Activated CD8-positive, alpha-beta memory T cell treated with anti-CD3 and anti-CD28 coated beads for 1 hour (primary cell): ENCODE data around the gene BTBD16.

Experiments used
- DNase-seq, 2 donors: peaks; one replicate each; pipeline ENCODE4 v3.0.0-alpha.2; 2020; ENCODE audit warnings: low read depth in 1 of 2; ENCODE audit errors: extremely low read depth in 1 of 2

BTBD16 gene

DNA sequence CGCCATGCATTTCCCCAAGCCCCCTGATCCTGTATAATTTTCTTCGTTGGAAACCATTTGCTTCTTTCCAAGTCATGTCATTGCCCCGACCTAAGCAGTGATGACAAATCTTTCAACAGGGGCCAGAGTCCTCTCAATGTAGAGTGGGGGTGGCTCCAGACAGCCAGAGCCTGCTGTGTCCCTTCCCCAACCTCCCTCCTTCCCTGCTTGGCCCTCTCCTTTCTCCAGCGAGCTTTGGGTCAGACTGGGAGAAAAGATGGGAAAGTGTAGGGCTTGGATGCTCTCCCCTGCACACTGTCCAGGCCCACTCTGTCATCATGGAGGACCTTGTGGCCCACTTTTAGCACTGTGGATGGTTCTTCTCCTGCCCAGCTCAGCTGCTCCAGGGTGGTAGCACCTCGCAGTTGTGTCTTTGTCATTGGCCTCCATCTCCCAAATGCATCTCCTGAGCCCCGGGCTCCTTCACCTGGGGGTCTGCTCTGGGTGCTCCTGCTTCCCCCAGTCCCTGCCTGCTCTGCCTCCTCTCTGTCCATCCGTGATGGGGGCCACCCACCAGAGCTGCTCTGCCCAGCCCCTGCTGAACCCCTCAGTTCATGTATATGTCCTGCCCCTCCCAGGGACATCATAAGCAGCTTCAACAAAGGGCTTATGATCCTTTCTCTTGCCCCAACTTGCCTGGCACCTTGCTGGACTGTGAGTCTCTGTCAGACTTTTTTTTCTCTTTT, 37.5 kb downstream of the BTBD16 start:
- DNase-seq: no peak

DNA sequence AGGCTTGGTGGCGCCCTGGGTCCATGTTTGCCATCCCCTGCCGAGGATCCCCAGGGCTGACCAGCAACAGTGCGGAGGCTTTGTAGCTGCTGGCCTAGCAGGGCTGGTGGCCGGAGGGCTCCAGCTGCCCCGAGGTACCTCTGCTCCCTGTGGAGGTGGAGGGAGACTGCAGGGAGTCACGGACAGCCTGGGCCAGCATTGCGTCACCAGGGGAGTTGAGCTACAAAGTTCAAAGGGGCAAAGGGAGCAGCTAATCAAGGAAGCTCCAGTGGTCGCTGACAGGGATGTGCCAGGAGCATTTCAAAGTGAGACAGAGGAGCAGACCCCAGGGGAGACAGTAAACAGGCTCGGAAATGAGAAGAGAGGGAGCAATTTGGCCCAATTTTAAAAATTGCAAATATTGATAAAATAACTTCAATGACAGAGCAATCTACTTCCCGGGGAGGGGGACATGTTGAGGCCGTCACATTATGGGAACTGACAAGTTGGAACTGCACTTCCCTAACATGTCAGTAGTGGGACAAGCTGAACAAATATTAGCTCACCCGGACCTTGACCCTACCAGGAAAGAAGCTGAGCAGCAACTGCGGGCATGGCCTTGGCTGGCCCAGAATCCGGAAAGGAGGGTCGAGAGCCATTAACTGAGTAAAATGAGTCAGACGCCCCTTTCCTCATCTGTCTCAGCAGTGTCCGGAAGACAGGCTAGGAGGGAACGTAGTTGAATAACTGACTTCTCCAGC, 39.4 kb downstream of the BTBD16 start:
- no peak for DNase-seq

DNA sequence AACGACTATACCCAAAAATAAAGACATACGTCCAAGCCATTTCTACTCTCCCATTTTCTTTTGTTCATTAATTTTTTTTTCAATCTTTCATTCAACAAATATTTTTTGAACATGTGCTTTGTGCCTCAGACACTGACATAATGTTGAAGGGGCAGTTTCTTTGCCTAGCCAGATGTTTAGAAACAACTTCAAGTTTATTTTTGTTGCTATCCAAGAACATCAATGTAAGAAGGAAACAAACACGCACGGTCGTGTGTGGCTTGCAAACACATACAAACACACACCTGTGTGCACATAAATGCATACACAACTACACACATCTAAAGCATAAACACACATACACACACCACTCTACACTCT, 39.9 kb downstream of the BTBD16 start:
- no peak for DNase-seq

DNA sequence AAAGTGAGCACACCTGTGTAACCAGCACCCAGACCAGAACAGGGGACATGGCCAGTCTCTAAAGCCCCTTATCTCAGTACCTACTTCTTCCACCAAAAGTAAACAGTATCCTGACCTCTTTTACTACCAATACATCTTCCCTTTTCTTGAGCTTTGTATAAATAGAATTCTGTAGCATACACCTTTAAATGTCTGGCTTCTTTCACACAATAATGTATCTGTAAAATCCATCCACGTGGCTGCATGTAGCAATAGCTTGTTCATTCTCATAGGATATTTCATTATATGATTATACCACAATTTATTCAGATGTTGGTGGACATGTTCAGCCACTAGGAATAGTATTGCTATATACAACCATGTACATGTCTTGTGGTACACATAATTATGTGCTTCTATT, 40.6 kb downstream of the BTBD16 start:
- no peak for DNase-seq

DNA sequence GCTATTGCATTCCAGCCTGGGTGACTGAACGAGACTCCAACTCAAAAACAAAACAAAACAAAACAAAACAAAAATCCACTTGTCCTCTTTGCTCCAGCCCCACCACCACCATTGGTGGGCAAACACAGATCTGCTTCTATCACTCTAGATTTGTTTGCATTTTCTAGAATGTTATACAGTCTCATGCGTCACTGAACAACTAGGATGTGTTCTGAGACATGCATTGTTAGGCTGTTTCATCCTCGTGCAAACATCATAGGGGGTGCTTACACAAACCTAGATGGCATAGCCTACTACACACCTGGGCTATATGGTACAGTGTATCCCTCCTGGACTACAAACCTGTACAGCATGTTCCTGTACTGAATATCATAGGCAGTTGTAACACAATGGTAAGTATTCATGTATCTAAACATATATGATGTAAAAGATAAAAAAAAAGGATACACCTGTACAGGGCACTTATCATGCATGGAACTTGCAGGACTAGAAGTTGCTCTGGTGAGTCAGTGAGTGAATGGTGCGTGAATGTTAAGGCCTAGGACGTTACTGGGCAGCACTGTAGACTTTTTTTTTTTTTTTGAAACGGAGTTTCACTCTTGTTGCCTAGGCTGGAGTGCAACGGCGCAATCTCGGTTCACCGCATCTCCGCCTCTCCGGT, 45.3 kb downstream of the BTBD16 start:
- DNase-seq: no peak

DNA sequence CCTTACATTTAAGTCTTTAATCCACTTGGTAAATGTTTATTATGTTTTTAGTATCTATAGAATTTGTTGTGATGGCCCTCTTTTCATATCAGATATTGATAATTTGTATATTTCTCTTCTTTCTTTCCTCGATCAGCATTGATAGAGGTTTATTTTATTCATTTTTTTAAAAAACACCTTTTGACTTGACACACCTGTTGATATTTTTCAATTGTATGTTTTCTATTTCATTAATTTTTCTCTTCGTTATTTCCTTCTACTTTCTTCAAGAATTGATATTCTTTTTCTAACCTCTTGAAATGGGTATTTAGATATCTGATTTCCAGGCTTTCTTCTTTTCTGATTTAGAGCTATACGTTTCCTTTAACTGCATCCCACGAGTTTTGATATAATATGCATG, 50.9 kb downstream of the BTBD16 start:
- DNase-seq: no peak

DNA sequence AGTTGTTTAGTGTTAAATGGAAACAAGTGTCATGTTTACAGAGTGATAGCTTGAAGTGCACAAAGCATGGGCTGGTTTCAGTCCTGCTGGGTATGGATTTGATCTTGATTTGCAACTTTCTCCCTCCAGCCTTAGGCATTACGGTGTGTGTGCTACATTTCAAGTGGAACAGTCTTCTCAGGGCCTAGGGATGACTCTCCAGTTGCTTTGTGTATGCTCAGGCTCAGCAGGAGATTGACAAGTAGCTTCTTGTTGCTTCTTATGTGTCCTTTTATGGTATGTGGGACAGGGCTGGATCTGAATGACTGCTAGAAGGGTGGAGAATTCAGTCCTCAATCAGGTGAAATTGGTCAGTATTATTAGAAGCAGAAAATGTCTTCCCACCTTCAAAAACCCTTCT, 52.1 kb downstream of the BTBD16 start:
- DNase-seq: no peak

DNA sequence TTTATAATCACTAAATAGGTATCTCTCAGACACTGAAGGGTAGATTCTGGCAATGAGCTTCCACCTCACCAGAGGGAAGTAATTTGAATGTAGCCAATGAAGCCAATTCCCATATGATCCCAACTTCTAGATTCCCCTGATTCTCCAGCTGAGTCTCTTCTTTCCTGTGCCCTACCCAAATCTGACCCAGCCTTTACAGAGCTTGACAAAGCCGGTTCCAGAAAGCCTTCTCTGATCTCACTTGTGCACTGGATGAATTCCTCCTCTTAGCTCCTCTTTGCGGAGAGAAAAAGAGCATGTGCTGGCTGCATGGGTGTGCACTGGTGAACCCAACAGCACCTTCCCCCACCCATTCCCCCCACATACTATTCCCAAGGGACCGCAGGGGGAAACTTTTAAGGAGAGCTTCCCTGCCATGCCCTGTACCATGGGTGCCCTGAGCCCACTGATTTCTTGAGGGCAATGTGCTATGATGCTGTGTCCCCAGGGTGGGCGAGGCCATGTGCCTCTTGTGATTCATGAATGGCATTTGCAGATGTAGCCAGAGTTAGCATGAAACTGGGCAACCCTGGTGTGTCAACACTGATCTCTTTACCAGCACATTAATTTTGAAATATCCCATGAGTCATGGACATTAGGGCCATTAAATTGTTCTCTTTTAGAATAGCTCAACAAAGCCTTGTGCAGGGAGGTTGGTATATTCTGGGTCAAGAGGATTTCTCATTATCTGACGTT, 53.0 kb downstream of the BTBD16 start:
- DNase-seq: no peak

DNA sequence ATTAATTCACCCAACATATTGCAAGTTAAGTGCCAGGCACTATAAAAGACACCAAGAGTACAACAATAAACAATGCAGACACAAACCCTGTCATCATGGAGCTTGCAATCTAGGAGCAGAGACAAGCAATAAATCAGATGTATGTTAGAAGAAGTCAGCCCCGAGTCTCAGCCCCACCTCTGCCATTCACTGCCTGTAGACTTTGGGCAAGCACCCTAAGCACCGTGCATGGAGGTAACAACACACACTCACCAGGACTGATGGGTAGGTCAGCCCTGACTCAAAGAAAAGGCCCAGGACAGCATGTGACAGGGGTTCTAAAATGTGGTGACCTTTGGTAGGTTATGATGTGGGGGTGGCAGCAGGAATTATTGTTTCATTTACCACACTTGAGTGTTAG, 54.1 kb downstream of the BTBD16 start:
- DNase-seq: no peak

DNA sequence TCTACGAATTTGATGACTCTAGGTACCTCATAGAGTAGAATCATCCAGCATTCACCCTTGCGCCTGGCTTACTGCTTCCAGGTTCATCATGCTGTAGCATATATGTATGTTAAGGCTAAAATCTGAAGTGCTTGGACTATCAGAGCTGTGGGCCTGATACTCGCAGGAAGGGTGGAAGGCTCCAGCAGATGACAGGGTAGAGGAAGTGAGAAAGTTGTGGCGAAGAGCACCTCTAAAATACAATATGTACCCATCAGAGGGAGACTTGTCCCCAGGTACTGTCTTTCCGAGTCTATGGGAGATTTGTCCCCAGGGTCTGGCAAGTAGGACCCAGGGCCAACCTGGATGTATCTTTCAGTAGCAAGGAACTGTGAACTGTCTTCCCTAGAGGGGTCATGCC, 55.3 kb downstream of the BTBD16 start:
- DNase-seq: no peak

DNA sequence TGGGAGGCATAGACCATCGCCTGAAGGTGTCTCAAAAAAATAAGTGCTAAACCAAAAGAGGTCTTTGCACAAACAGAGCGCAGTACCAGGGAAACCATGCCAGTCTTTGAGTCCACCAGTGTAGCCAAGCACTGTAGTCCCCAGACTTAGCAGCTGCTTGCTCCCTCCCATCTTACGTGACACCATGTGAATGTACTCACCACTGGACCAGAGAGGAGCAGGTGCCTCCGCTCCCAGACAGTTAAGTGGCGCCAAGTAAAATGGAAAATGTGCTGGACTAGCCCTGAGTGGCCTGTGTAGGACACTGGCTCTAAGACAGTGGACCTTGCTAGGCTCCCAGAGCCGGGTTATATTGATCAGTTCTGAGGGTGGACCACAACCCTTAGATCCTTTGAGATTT, 55.7 kb downstream of the BTBD16 start:
- no peak for DNase-seq

DNA sequence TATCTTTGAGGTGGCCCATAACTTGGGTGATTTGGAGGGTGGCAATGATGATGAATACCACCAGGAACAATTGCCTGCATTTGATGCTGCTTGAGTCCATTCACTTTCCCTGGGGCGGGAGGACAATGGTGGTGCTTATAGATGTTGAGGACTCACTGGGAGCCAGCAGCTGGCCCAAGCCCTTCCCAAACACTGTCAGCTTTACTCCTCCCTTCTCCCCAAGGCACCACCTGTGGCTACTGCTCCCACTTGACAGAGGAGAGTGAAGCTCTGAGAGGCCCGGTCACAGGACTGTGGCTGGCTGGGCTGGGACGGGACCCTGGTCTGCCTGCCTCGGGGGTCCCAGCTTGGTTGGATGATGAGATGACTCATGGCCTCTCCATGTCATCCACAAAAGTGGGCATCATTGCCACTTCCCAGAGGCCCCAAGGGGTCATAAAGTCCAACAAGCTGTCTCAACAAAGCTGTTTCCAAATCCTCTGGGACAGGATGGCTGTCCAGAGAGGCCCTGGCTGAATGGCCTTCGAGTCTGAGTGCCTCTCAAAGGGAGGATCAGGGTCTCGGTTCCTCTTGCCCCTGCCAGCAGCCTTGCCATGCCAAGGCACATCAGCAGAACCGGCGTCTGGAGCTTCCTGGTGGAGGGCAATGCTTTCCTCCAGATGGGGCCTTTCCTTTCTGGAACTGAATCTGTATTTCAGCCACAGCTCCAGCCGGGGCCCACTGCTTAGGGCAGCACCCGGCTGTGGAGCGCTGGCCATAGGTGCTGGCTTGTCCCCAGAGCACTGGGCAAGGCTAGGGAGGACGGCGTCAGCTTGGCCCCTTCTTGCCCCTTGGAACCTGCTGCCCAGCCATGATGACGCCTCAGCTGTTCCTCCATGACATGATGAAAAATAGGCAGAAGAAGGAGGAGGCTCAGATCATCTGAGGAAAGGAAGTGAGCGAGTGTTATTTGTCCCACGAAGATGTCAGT, 56.4 kb downstream of the BTBD16 start:
- no peak for DNase-seq

DNA sequence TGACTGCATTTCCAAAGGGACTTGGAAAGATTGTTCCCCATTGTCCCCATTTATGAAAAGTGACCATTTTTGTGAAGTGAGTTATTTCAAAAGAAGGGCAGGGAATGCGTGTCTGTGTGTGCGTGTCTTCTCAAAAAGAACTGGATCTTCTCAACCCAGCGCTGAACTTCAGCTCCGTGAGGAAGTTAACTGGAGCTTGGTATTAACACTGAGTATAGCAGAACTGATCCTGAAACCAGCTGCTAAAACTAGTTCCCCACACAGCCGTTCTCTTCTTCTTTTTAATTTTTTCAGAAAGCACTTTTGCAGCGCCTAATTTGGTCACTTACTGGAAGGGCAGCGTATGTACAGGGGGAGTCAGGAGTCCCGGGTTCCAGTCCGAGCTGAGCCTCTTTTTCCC, 57.6 kb downstream of the BTBD16 start:
- DNase-seq: no peak

DNA sequence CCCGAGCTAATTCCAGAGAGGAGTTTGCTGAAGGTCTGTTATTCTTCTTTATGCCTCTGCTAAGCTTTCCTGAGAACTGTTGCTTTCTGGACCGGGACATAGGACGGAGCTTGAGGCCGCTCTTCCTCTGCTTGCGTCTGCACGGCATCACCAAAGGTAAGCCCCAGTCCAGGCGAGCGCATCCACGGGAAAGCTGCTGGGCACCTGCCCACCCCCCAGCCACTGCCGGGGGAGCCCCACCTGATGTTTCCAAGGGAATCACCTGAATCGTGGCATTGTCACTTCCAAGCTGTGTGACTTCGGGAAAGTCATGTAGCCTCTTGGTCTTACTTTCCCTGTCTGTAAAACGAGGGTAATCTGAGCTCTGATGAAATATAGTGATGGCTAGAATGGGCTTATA, 58.3 kb downstream of the BTBD16 start:
- DNase-seq: no peak

DNA sequence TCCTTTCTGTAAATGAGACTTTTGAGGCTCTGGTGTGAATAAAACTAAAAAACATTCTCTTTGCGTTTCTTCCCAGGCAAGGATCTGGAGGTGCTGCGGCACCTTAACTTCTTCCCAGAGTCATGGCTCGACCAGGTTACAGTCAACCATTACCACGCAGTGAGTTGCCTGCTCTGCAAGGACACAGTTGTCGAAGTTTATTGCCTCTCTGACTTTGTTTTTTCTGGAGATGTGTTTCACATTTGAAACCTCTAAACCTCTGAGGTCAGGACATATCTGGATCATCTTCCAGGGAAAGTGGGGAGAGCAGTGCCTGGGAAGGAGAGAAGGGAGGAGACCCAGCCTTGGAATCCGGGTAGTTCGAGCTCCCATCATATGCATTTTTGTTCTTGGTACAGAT, 60.0 kb downstream of the BTBD16 start:
- DNase-seq: no peak

DNA sequence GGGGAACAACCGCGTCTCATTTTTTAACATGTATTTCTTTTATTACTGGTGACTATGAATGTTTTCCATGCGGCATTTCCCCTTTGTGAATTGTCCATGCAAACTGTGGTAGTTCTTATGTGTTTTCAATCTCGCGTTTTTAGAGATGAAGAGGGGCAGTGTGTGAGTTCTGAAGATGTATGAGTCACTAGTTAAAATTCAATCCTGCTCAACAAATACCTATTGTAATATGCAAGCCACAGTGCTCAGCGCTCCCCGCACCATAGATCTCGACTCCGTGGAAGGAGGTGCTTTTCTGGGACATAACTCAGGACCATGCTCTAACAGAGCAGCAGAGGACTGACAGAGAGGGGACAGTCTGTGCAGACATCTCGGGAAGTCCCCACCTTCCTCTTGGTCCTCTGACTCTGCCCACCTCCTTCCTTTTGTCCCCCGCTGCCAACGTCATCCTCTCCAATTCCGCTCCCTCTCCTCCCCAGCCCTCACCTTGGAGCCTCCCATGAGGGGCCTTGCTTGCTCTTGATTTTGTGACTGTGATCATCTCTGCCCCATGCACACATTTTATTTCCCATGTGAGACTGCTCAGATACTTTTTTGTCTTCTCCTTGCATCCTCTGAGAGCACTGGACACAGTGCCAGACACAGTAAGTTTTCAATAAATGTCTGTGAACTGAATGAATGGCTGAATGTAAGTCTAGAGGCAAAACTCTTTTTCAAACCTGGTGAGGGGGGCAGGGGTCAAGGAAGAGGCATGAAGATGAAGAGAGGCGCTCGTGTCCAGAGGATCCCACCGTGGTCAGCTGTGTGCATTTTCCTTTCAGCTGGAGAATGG, 60.7 kb downstream of the BTBD16 start:
- DNase-seq: no peak

DNA sequence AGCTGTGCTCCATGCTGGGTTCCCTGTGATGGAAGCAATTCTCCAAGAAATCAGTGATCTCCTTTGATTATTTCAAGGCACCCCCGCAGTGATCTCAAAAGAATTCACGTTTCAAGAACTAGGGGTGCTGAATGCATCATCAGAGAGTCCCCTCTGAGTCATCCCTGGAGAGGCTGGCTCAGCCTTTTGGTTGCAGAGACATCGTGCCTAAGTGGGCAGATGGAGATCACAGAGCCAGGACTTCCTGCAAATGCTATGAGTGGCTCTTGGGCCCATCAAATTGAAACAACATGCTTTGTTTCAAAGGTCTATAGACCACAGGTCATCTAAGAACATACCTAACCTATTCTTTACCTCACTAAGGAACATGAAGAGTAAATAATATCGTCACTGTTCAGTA, 61.9 kb downstream of the BTBD16 start:
- DNase-seq: no peak

DNA sequence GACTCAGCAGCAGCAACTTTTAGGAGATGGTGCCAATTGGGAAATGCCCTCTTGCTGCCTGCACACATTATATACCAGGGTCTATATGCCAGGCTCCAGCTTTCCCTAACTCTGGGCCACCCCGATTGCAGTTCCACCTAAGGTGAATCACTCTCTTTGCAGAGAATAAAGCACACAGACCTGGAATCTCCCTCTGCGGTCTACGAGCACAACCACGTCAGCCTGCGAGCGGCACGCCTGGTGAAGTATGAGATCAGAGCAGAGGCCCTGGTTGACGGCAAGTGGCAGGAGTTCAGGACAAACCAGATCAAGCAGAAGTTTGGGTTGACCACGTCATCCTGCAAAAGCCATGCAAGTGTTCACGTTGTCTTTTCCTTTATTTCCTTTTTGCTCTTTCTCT, 65.2 kb downstream of the BTBD16 start:
- DNase-seq: no peak

DNA sequence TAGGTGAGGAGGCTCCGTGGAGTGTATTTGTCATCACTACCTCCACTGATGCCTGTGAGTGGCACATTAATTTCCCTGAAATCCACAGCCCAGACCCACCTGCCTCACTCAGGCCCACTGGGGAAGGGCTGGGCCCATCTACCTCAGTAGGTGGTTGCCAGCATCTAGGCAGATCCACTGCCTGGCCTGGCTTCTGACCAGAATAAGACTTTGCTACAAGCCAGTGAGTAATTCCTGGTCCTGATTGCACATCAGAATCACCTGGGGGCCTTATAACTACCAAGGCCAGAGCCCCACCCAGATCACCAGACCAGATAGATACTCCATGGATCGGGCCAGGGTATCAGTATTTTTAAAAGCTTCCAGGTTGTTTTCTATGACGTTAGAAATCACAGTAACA, 65.9 kb downstream of the BTBD16 start:
- no peak for DNase-seq
